ENCODE data around the gene WWTR1.

Gene WWTR1

GRCh38 chr3:149657926-149658743, at the start of gene WWTR1:
Gene WWTR1 (minus strand): TSS chr3:149658025. CDS start chr3:149657306, 719 bp downstream.
- peak; percentile 93 for DNase-seq (ENCODE audit: low read depth)

DNA sequence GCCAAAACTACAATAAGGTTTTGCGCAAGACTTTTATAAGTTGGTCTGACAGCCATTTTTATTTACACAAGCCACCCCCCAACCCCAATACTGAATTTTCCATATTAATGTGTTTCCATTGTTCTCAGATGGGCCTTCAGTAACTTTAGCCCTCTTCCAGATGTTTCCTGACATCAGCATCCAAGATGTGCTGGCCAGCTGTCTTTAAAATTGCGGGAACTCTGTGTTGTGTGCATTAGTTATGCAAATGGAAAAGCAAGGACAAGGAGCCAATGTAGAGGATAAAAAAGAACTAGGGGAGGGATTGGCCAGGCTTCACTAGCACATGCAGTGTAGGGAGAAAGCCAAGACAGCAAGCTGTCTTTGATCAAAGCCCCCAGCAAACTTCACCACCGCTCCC, 49.1 kb upstream of the WWTR1 start:
- DNase-seq (ENCODE audit: low read depth), result no peak

DNA sequence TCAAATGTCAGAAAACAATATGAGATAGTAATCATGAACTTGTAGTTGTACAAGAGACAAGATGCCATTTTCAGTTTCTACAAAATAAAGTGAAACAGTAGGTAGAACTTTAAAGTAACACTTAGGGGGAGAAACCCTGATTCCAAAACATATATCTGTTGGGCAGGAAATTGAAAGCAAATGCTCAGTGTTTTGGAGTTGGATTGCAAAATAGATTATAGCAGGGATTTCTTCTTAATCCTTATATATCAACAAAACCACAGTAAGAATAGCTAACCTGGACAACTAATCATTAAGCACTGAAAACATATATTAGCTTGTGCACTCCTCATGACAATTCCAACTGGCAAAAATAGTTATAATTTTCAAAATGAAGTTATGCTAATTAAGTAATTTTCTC, 47.6 kb upstream of the WWTR1 start:
- no peak for DNase-seq (ENCODE audit: low read depth)

- DNase-seq (ENCODE audit: low read depth), result no peak
Measured at GRCh38 chr3:149703466-149703865, 45.6 kb upstream of the WWTR1 start.

- peak; percentile 12 for DNase-seq (ENCODE audit: low read depth)
Measured at GRCh38 chr3:149702691-149703441, 45.0 kb upstream of the WWTR1 start.

GRCh38 chr3:149701977-149702350, 44.1 kb upstream of the WWTR1 start:
- DNase-seq (ENCODE audit: low read depth), result no peak

GRCh38 chr3:149701206-149701976, 43.6 kb upstream of the WWTR1 start:
- no peak for DNase-seq (ENCODE audit: low read depth)

- no peak for DNase-seq (ENCODE audit: low read depth)
Measured at GRCh38 chr3:149688122-149688757, 30.4 kb upstream of the WWTR1 start.

DNA sequence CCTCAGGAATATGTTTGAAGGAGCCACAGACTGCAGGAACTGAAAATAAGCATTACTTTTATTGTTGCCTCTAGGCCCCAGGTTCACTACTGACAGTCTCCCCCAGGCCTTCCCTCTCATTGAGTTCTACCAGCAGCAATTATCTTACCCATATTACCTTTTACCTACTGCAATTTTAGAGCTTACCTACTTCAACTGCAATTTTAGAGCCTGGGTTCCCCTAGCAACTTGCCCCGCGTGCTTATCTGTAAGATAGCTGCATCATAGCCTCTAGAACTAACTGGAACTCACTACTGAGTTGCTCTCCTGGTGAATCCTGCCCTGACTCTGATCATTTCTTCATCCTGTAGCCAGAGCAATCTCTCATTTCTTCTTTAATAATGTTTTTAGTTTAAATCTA, 29.2 kb upstream of the WWTR1 start:
- DNase-seq (ENCODE audit: low read depth), result no peak

GRCh38 chr3:149678351-149678950, 20.6 kb upstream of the WWTR1 start:
- no peak for DNase-seq (ENCODE audit: low read depth)

DNA sequence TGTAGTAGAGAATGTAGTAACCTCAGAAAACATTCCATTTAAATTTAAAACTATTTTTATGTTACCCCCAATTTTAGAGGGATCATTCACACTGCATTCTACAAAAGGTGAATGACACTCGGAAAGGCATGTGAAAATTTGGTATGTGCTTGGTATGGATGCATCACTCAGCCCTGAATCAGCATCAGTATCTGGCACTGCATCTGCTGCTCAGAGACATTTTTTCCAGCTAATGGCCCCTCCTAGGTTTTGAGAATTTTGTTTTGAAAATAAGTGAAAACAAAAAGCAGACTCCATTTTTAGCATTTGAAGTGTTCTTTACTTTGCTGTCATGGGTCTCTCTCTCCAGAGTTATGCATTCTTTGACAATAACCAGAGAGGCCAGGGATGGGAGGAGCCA, 15.6 kb upstream of the WWTR1 start:
- no peak for DNase-seq (ENCODE audit: low read depth)

GRCh38 chr3:149670742-149671492, 13.1 kb upstream of the WWTR1 start:
- DNase-seq (ENCODE audit: low read depth), result no peak

DNA sequence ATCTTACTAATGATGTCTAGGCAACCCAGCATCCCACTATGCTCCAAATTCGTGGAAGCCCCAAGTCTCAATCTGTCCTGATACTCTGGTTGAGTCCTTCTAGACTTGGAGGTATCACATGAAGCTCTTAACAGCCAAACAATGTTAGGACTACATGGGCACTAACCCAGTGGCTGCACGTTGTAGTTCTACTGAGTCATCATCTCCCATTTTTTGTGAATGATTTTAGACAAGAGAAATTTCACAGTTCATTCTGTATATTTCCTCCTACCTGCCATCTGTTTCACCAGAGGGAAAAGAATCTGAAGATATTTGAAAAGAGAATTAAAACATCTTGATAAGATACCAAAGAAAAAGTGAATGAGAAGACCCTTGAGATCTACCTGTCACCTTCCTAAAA, 9.8 kb upstream of the WWTR1 start:
- DNase-seq (ENCODE audit: low read depth), result no peak

- DNase-seq (ENCODE audit: low read depth), result no peak
Measured at GRCh38 chr3:149663966-149664365, 6.1 kb upstream of the WWTR1 start.

GRCh38 chr3:149662240-149662887, 4.5 kb upstream of the WWTR1 start:
- no peak for DNase-seq (ENCODE audit: low read depth)

DNA sequence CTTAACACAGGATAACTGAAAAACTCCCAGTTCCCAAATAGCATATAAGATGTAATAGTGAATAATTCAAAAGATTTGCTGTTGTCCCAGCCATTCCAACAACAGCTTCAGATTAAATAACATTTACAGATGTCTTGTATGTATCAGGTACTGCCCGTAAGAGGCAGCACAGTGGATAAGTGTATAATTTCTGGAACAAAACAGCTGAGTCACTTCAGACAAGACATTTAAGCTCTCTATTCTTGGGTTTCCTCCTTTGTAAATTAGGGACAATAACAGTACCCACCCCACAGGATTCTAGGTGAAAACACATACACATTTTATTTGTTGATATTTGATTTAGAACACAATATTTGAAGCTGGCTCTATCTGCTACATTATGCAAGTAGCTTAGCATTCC, 2.6 kb upstream of the WWTR1 start:
- no peak for DNase-seq (ENCODE audit: low read depth)

GRCh38 chr3:149658744-149659497, 1.1 kb upstream of the WWTR1 start:
- no peak for DNase-seq (ENCODE audit: low read depth)

- DNase-seq (ENCODE audit: low read depth), result no peak
Measured at GRCh38 chr3:149657321-149657925, 402 bp downstream of the WWTR1 start.

- DNase-seq (ENCODE audit: low read depth), result no peak
Measured at GRCh38 chr3:149655826-149656574, 1.8 kb downstream of the WWTR1 start.

Measured in HS-27A (cell line).